GM18870 (cell line): Measurements from ENCODE around the gene GRIN2A.

Experiments
- ATAC-seq: cut with Tn5 transposase; IDR thresholded peaks from one replicate; pipeline ENCODE4 v1.9.1; 2021; ENCODE audit warnings: moderate library complexity; ENCODE audit not compliant: unreplicated experiment

Gene GRIN2A

GRCh38 chr16:10037751-10038150 lies 144.5 kb downstream of the GRIN2A start:
- ATAC-seq: no peak

GRCh38 chr16:10036956-10037355 lies 145.3 kb downstream of the GRIN2A start:
- ATAC-seq: no peak

- no peak for ATAC-seq
Observed at GRCh38 chr16:10033556-10033955, 148.7 kb downstream of the GRIN2A start.

- no peak for ATAC-seq
Observed at GRCh38 chr16:10031955-10032354, 150.3 kb downstream of the GRIN2A start.

- ATAC-seq: no peak
Observed at GRCh38 chr16:10031473-10031872, 150.8 kb downstream of the GRIN2A start.

GRCh38 chr16:10028644-10029043 lies 153.6 kb downstream of the GRIN2A start:
- no peak for ATAC-seq

- ATAC-seq: no peak
Observed at GRCh38 chr16:10027553-10027952, 154.7 kb downstream of the GRIN2A start.

GRCh38 chr16:10026593-10026992 lies 155.6 kb downstream of the GRIN2A start:
- ATAC-seq: no peak

- no peak for ATAC-seq
Observed at GRCh38 chr16:10022098-10022497, 160.1 kb downstream of the GRIN2A start.

- ATAC-seq: no peak
Observed at GRCh38 chr16:10020866-10021265, 161.4 kb downstream of the GRIN2A start.

GRCh38 chr16:10016752-10017151 lies 165.5 kb downstream of the GRIN2A start:
- ATAC-seq: no peak

- ATAC-seq: no peak
Observed at GRCh38 chr16:10015397-10015796, 166.8 kb downstream of the GRIN2A start.

GRCh38 chr16:10013774-10014173 lies 168.5 kb downstream of the GRIN2A start:
- no peak for ATAC-seq

- no peak for ATAC-seq
Observed at GRCh38 chr16:10013364-10013763, 168.9 kb downstream of the GRIN2A start.

GRCh38 chr16:10009684-10010083 lies 172.5 kb downstream of the GRIN2A start:
- no peak for ATAC-seq

- ATAC-seq: no peak
Observed at GRCh38 chr16:10003486-10003885, 178.7 kb downstream of the GRIN2A start.

GRCh38 chr16:10001258-10001775 lies 180.9 kb downstream of the GRIN2A start:
- ATAC-seq: no peak

- ATAC-seq: no peak
Observed at GRCh38 chr16:9996221-9996620, 186.0 kb downstream of the GRIN2A start.

- no peak for ATAC-seq
Observed at GRCh38 chr16:9992441-9992840, 189.8 kb downstream of the GRIN2A start.

GRCh38 chr16:9980981-9981380 lies 201.2 kb downstream of the GRIN2A start:
- ATAC-seq: no peak

- no peak for ATAC-seq
Observed at GRCh38 chr16:9978160-9978725, 204.0 kb downstream of the GRIN2A start.

GRCh38 chr16:9977333-9977897 lies 204.8 kb downstream of the GRIN2A start:
- no peak for ATAC-seq

GRCh38 chr16:9976601-9977000 lies 205.6 kb downstream of the GRIN2A start:
- no peak for ATAC-seq
